GM19452 (cell line): ENCODE data around the gene COL23A1.
"Not testable (repeated sequence)": the region's sequence is repeated elsewhere in the genome, so short reads cannot be mapped to it uniquely, and the experiment has no call there.

Experiments
- ATAC-seq: cut with Tn5 transposase; IDR thresholded peaks from one replicate; pipeline ENCODE4 v1.9.1; 2021; ENCODE audit not compliant: unreplicated experiment

COL23A1 gene

GRCh38 chr5:178312880-178313282 lies 277.3 kb downstream of the COL23A1 start:
- ATAC-seq, result no peak

- ATAC-seq, result no peak
Measured at GRCh38 chr5:178310130-178310865, 279.9 kb downstream of the COL23A1 start.

DNA sequence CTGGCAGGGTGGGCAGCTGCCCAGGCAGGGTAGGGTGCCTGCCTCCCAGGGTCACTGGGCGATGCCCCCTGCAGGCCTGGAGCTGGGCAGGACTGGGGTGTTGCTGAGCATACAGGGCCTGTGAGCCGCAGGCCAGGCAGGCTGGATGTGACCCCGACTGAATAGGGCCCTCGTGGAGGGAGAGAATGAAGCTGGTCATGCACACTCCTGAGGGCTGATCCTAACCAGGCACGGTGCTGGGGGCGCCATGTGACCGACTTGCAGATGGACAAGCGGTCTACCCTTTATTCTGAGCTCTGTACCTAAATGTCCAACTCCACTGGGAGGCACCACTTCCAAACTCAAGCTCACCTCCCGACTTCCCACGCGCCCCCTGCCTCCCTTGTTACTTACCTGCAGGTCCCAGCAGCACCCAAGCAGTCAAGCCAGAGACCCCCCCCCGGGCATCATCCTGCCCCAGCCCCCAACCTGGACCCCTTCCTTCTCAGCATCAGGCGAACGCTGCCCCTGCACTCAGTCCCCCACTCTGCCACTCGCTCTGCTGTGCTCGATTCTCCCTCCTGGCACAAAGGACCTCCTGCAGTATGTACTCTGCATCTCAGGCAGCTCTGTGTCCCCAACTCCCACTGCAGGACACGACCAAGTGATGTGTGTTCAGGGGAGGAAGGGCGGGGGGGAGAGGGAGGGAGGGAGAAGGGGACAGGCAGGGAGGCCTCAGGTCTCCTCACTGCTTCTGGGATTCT lies 280.8 kb downstream of the COL23A1 start:
- no peak for ATAC-seq

GRCh38 chr5:178308541-178309092 lies 281.6 kb downstream of the COL23A1 start:
- no peak for ATAC-seq

- no peak for ATAC-seq
Measured at GRCh38 chr5:178307267-178308045, 282.7 kb downstream of the COL23A1 start.

DNA sequence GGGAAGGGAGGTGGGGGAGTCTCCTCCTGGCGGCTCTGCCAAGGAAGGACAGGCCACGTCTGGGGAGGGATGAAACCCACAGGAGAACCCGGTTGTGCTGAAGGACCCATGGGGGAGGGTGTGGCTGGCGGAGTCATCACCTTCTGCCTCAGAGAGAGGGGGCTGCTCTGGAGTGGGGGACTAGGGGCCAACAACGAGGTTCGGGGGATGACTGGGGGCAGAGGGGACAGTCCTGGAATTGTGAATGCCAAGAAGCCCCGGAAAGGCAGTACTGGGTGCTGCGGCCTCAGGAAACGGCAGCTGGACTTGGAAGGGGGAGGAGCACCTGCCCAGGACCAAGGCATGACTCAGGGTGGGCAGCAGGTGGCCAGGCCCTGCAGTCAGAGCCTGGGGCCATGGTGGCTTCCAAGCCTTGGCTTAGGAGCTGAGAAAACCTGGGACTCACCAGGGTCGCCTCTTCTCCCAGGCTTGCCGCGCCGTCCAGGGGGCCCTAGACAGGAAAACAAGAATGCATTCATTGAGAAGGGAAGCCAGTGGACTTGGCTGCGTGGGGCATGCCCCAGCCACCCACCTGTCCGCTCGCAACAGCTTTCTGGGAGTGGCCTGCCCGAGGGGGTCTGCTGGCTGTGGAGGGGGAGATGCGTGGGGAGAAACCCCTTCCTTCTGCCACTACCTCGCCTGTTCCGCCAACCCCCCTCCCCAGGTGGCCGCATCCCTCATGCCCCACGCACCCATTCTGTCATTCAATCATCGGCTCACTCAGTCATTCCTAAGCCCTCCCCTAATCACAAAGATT lies 283.6 kb downstream of the COL23A1 start:
- ATAC-seq, result no peak

- ATAC-seq, result no peak
Measured at GRCh38 chr5:178305801-178306200, 284.4 kb downstream of the COL23A1 start.

GRCh38 chr5:178304761-178305645 lies 285.2 kb downstream of the COL23A1 start:
- ATAC-seq, result no peak

DNA sequence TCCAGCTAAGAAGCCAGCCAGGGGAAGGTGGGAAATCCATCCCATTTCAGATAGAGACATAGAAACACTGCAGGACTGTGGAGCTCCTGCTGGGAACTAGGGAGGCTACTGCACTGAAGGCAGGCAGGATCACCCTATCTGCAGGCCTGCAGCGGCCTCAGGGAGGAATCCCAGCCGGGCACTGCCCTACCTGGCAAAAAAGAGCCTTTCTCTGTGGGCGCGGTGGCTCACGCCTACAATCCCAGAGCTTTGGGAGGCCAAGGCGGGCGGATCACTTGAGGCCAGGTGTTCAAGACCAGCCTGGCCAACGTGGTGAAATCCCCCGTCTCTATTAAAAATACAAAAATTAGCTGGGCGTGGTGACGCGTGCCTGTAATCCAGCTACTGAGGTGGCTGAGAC lies 286.2 kb downstream of the COL23A1 start:
- ATAC-seq, result no peak

GRCh38 chr5:178302321-178302720 lies 287.9 kb downstream of the COL23A1 start:
- ATAC-seq, result not testable (repeated sequence)

DNA sequence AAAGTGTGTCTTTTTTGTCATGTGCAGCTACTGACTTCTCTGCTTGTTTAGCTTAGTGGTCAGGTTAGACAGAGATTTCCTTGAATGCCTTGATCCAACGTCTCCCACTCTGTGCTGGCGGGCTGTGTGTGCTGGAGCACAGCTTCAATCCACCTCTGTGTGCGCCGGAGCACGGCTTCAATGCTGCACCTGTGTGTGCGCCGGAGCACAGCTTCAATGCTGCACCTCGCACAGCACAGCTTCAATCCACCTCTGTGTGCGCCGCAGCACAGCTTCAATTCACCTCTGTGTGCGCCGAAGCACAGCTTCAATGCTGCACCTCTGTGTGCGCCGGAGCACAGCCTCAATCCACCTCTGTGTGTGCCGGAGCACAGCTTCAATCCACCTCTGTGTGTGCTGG lies 288.6 kb downstream of the COL23A1 start:
- ATAC-seq, result no peak

DNA sequence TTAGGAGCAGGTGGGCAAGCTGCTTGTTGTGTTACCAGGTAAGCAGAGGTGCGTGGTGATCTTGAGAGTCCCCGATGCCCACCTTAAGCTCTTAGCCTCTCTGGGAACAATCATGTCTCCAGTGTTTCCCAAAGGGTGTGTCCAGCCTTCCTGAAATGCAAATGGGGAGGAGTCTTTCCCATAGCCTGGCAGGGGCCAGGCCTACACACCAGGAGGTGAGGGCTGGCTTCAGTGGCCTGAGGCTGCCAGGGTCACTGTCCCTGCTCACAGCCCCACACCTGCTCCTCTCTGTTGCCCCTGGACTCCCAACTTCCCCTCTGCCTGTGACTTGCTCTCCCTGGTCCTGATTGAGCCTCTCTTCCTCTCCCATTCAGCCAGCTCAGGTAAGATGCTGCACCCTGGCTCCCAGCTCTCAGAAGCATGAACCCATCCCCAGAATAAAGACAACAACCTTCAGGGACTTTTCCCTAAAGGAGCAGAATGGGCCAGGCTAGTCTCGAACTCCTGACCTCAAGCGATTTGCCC lies 291.8 kb downstream of the COL23A1 start:
- ATAC-seq, result no peak

DNA sequence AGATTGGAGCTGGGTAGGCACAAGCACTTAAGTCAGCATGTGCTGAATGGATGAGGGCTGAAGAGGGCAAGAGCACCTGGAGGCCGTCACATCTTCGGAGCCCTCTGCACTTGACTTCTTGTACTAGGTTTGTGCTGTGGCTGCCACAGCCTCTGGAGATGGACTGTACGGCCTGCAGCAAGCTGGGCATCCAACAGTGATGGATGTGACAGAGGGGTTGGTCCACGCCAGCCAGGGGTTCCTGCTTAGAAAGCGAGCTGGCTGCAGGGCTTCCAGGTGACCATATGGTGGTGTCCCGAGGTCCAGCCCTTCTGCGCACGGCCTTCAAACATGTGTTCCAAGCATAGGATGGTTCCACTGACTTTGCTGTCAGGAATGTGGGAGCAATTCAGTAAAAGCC lies 292.4 kb downstream of the COL23A1 start:
- ATAC-seq, result no peak

DNA sequence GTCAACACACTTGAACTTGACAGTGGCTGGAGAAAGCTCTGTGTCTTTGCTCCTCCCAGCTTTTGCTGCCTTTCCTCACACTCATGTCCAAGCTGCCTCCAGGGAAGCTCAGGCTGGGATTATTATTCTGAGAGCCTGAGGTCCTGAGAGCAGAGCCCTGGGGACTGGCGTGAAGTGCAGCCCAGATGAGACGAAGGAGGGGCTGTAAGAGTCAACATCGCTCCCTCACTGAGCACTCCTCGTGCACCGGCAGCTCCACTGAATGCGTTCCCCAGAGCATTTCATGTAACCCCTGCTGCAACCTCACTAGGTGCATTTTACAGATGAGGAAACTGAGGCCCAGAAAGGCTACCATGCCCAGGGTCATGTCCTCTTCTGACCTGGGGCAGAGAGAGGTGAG lies 294.1 kb downstream of the COL23A1 start:
- no peak for ATAC-seq

GRCh38 chr5:178295589-178295988 lies 294.6 kb downstream of the COL23A1 start:
- ATAC-seq, result no peak

DNA sequence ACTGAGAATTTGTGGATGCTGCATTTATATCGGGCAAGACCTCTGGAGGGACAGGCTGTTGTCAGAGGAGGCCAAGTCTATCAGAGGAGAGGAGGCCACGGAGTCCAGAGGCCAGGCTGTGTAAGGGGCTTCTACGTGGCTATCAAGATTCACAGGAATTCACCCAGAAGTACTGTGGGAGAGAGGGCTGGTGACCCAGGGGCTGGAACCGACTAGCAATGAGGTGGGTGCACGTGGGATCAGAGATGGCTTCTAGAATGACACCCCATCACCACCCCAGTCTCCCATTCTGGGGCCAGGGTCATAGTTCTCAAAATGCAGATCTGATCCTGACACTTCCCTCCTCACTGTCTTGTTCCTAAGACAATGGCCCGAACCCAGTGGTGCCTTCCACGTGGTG lies 296.4 kb downstream of the COL23A1 start:
- ATAC-seq, result no peak

GRCh38 chr5:178293400-178293799 lies 296.8 kb downstream of the COL23A1 start:
- no peak for ATAC-seq

DNA sequence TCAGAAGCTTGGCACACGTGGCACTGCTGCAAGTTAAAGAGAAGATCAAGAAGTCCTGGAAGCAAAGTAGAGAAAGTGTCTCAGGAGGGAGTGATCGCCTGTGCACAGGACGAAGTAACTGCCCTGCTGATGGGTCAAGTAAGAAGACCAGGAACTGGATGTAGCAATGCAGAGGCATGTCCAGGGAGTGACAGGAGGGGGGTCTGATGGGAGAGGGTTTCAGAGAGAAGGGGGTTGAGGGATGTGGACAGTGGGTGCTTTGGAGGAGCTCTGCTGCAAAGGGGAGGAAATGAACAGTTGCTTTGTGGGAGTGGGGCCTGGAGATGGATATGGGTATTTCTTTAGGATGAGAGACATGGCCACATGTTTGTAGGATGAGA lies 297.4 kb downstream of the COL23A1 start:
- no peak for ATAC-seq
